Gastrocnemius medialis (tissue), 4 donors: Measurements from ENCODE around the gene SLC25A52. TPM values are rescaled to one million over a fixed set of nuclear protein-coding genes. Genes with fewer than 3 reads are reported as not detected.
"Not testable (repeated sequence)": the region's sequence is repeated elsewhere in the genome, so short reads cannot be mapped to it uniquely, and the experiment has no call there.

ENCODE experiments used
- ATAC-seq, 2 donors: fragments of 150-250 bp; one replicate each; pipeline ENCODE4 v1.9.1; 2016
- DNase-seq, 2 donors: peaks; one replicate each; pipeline ENCODE4 v3.0.0-alpha.2; 2019
- H3K27ac ChIP-seq, 4 donors: fragments of 200-600 bp; sonication (generic); 1 replicate in 1 of 4; 2 replicates in 3 of 4; pipeline ENCODE4 v1.5.1; 2016 to 2018; ENCODE audit warnings: mild to moderate bottlenecking in 2 of 4, moderate library complexity in 1 of 4
- H3K27me3 ChIP-seq, 3 donors: fragments of 200-600 bp; sonication (generic) in 2 of 3; 1 replicate in 1 of 3; 2 replicates in 2 of 3; pipeline versions ENCODE4 v1.5.1 to v1.6.0; 2016 to 2019; ENCODE audit warnings: mild to moderate bottlenecking in 1 of 3, moderate library complexity in 1 of 3
- H3K36me3 ChIP-seq, 2 donors: fragments of 200-600 bp; sonication (generic) in 1 of 2; one replicate each; pipeline ENCODE4 v1.5.1; 2017 to 2018
- H3K4me1 ChIP-seq, 2 donors: fragments of 200-600 bp; sonication (generic) in 1 of 2; one replicate each; pipeline ENCODE4 v1.5.1; 2016 to 2017; ENCODE audit warnings: mild to moderate bottlenecking in 2 of 2
- H3K4me3 ChIP-seq, 4 donors: fragments of 200-600 bp; sonication (generic) in 3 of 4; 1 replicate in 1 of 4; 2 replicates in 3 of 4; pipeline ENCODE4 v1.5.1; 2016 to 2019; ENCODE audit warnings: mild to moderate bottlenecking in 2 of 4
- H3K9me3 ChIP-seq, 3 donors: fragments of 200-600 bp; sonication (generic) in 2 of 3; 1 replicate in 1 of 3; 2 replicates in 2 of 3; pipeline ENCODE4 v1.5.1; 2016 to 2019
- POLR2A ChIP-seq, 2 donors: fragments of 450-650 bp; IDR thresholded peaks; one replicate each; pipeline ENCODE4 v1.6.1; 2017; ENCODE audit warnings: antibody characterized with exemption in 2 of 2, mild to moderate bottlenecking in 2 of 2, moderate library complexity in 2 of 2
- in situ Hi-C, 4 donors: fragments of 200-750 bp; cut with MboI; loops; one replicate each; pipeline versions ENCODE4 v1.15.0 to v1.8.0; 2017; ENCODE audit warnings: low sequenced_read_pairs in 4 of 4
- intact Hi-C: fragments of 100-400 bp; cut with DNase I; formaldehyde crosslinking; loops from one replicate; pipeline ENCODE4 v1.15.1; 2023; ENCODE audit warnings: low total_unique reads
- total RNA-seq, 4 donors: library from RNA; depleted of rRNA; stranded (reverse); fragments of >200 nt; gene quantifications; one replicate each; pipeline versions ENCODE4 v1.1.0 to v1.2.3, GENCODE V29; 2016
- TF ChIP-seq, protein P1 (sequence below), 5 experiments: fragments of 450-650 bp in 3 of 5; fragments of 200-600 bp in 2 of 5; sonication (generic) in 2 of 5; IDR thresholded peaks in 4 of 5; conservative IDR thresholded peaks in 1 of 5; 1 replicate in 4 of 5; 2 replicates in 1 of 5; pipeline ENCODE4 v1.5.1; 2016 to 2019; ENCODE audit warnings: antibody characterized with exemption in 5 of 5, mild to moderate bottlenecking in 3 of 5, moderate library complexity in 3 of 5

SLC25A52 gene
- total RNA-seq, 4 donors from 2014 or later = not detected

DNA sequence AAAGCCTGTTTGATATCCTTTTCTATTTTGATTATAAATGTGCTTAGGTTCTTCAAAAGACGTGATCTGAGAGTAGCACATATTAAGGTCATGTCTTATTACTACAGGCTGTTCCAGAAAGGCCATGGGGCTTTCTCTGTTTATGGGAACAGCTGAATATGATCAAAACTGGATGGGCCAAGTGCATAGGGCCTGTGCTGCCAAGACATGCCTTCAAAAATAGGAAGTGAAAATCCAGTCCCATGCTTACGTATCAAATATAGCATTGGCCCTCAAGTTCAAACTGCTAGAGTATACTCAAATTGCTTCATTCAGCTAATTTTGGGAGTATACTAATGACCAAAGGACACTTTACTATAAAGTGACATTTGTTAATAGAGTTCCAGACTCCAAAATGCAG lies 24.1 kb downstream of the SLC25A52 start:
- in situ Hi-C loops (loop anchor here in 2 of 4 donors (10.0 to 25.0 kb wide), 2 partner anchors 226 to 238 kb away; no protein-coding TSS in a partner anchor), intact Hi-C loops (no loop called here)
- DNase-seq (no peak), ATAC-seq (peak; percentile 62 to 78)
- no peak overlapping the region for H3K4me3 ChIP-seq
- no peaks in the 10 kb centered on the region for H3K36me3 ChIP-seq
- H3K9me3 ChIP-seq = no peaks in the 10 kb centered on the region
- no peaks in the 10 kb centered on the region for H3K27me3 ChIP-seq
- H3K27ac ChIP-seq = peak overlapping the region in 3 of 4 donors; percentile 3 to 53 (median 42)
- peaks cover 5 to 7% of the 10 kb centered on the region in 2 donors for H3K4me1 ChIP-seq
- TF ChIP-seq, protein P1, sequence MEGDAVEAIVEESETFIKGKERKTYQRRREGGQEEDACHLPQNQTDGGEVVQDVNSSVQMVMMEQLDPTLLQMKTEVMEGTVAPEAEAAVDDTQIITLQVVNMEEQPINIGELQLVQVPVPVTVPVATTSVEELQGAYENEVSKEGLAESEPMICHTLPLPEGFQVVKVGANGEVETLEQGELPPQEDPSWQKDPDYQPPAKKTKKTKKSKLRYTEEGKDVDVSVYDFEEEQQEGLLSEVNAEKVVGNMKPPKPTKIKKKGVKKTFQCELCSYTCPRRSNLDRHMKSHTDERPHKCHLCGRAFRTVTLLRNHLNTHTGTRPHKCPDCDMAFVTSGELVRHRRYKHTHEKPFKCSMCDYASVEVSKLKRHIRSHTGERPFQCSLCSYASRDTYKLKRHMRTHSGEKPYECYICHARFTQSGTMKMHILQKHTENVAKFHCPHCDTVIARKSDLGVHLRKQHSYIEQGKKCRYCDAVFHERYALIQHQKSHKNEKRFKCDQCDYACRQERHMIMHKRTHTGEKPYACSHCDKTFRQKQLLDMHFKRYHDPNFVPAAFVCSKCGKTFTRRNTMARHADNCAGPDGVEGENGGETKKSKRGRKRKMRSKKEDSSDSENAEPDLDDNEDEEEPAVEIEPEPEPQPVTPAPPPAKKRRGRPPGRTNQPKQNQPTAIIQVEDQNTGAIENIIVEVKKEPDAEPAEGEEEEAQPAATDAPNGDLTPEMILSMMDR (IDR thresholded peaks at IDR 0.05 in 4 of 5, conservative IDR thresholded peaks at IDR 0.05 in 1 of 5) = no peak
- no peak for TF ChIP-seq POLR2A (IDR thresholded peaks at IDR 0.05)

- Histone ChIP-seq H3K36me3 (no peaks in the 10 kb centered on the region), H3K4me3 (no peak overlapping the region), H3K27ac (no peak overlapping the region), H3K27me3 (no peaks in the 10 kb centered on the region), H3K4me1 (peaks cover 2 to 4% of the 10 kb centered on the region in 2 donors), H3K9me3 (no peaks in the 10 kb centered on the region)
- no peak for ATAC-seq
- in situ Hi-C loops (loop anchor here in 2 of 4 donors (10.0 to 25.0 kb wide), 2 partner anchors 231 to 243 kb away; no protein-coding TSS in a partner anchor), intact Hi-C loops (no loop called here)
- TF ChIP-seq, protein P1 (IDR thresholded peaks at IDR 0.05 in 4 of 5, conservative IDR thresholded peaks at IDR 0.05 in 1 of 5) = no peak
- no peak for TF ChIP-seq POLR2A (IDR thresholded peaks at IDR 0.05)
- DNase-seq = no peak
Observed at GRCh38 chr18:31731628-31732027, 29.1 kb downstream of the SLC25A52 start.

DNA sequence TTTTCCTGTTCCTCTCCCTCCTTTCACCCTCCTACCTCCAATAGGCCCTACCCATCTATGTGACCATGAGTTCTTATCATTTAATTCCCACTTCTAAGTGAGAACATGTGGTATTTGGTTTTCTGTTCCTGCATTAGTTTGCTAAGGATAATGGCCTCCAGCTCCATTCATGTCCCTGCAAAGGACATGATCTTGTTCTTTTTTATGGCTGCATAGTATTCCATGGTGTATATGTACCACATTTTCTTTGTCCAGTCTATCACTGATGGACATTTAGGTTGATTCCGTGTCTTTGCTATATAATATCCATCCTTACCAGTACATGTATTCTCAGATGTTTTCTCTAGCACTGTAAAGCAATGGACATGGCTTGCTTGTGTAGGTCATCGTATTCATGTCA lies 31.5 kb downstream of the SLC25A52 start:
- H3K9me3 ChIP-seq, H3K27me3 ChIP-seq, H3K4me3 ChIP-seq, ATAC-seq, intact Hi-C loops, H3K27ac ChIP-seq, DNase-seq, H3K36me3 ChIP-seq, H3K4me1 ChIP-seq: not testable (repeated sequence)
- in situ Hi-C loops = loop anchor here in 1 of 4 donors (25.0 kb wide), 1 partner anchor 233 kb away; no protein-coding TSS in a partner anchor

DNA sequence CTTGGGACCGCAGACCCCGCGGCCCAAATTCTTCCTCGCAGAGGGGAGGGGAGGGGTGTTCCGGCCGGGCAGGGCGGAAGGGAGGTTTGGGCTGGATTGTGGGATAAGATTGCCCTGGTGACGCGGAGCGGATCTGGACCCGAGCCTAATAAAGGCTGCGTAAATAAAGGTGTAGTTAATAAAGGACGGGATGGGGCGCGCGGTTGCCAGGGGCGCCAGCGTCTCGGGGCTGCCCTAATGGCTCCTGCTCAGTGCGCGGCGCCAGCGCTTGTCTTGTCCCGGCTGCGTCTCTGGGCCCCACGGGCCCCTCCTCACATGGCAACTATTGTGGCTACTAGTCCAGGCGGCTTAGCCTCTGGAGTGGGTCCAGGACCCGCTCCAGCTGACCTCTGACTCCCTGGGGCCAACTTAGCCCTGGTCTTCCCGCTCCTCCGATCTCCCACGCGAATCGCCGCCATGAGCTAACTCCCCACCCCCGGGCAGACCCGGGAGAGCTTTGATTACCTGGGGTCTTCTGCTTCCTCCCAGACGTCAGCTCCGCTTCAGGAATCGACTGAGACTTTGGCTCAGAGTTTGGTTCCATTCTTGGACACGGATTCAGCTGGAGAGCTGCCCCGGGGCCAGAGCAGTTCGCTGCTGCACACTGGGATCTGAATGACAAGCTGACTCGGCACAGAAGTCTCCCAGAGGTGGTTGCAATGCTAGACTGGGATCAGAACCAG lies 36.5 kb downstream of the SLC25A52 start:
- in situ Hi-C loops = no loop called here
- Histone ChIP-seq H3K27ac (peak overlapping the region; percentile 73 to 83 (median 77)), H3K9me3 (no peaks in the 10 kb centered on the region), H3K4me1 (peaks cover 5 to 16% of the 10 kb centered on the region in 2 donors), H3K4me3 (peak overlapping the region; percentile 65 to 78 (median 71)), H3K27me3 (no peaks in the 10 kb centered on the region), H3K36me3 (no peaks in the 10 kb centered on the region)
- peak in 1 of 2 donors; percentile 23 for DNase-seq
- intact Hi-C loops = no loop called here
- TF ChIP-seq, protein P1 (IDR thresholded peaks at IDR 0.05 in 4 of 5, conservative IDR thresholded peaks at IDR 0.05 in 1 of 5) = no peak
- no peak for TF ChIP-seq POLR2A (IDR thresholded peaks at IDR 0.05)
- ATAC-seq = peak; percentile 57 to 69

DNA sequence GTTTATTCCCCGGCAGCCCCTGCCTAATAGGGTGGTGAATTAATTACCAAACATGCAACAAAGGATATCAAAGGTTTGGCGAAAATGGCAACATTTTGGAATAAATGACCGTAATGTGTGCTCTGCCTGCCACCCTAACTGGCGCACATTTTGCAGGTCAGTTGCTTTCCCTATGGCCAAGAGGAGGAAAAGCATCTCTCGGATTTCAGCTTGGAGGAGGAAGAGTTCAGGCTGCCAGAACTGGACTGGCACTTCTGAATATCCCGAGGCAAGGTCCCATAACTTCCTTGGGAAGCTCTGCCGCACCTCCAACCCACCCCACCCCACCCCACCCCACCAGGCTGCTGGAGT lies 37.1 kb downstream of the SLC25A52 start:
- Histone ChIP-seq H3K4me3 (peak overlapping the region; percentile 65 to 78 (median 71)), H3K27ac (peak overlapping the region; percentile 73 to 83 (median 77)), H3K36me3 (no peaks in the 10 kb centered on the region), H3K9me3 (no peaks in the 10 kb centered on the region), H3K4me1 (peaks cover 5 to 16% of the 10 kb centered on the region in 2 donors), H3K27me3 (no peaks in the 10 kb centered on the region)
- peak; percentile 53 to 64 for ATAC-seq
- intact Hi-C loops (no loop called here), in situ Hi-C loops (no loop called here)
- TF ChIP-seq POLR2A (IDR thresholded peaks at IDR 0.05) = no peak
- TF ChIP-seq, protein P1 (IDR thresholded peaks at IDR 0.05 in 4 of 5, conservative IDR thresholded peaks at IDR 0.05 in 1 of 5) = no peak
- no peak for DNase-seq
